Measurements from ENCODE around the gene GRIPAP1.
A peak's percentile ranks its signal among the peaks of the same experiment; 100 is the strongest.
"Not testable (repeated sequence)": the region's sequence is repeated elsewhere in the genome, so short reads cannot be mapped to it uniquely, and the experiment has no call there.

The GRIPAP1 gene

GRCh38 chrX:48992341-48992740, 9.7 kb downstream of the GRIPAP1 start:
- no peak for DNase-seq

GRCh38 chrX:48989483-48989882, 12.6 kb downstream of the GRIPAP1 start:
- no peak for DNase-seq

- no peak for DNase-seq
Measured at GRCh38 chrX:48983896-48984295, 18.2 kb downstream of the GRIPAP1 start.

GRCh38 chrX:48983081-48983480, 19.0 kb downstream of the GRIPAP1 start:
- no peak for DNase-seq

DNA sequence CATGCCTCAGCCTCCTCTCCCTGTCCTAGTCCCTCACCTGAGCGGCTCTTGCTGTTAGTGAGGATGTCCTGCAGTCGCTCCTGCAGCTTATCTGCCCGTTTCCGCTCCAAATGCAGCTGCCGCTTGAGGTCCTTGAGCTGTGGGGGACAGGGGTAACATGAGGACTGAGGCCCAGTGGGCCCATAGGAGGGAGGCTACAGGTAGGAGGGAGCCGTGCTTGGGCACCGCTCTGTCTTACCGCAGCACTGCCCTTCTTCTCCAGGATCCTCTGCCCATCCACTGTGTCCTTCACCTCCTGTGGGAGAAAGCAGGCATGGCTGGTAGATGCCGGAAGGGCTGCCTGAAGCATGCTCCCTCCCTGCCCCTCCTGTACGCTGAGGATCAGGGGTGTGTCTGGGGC, 20.9 kb downstream of the GRIPAP1 start:
- no peak for DNase-seq

DNA sequence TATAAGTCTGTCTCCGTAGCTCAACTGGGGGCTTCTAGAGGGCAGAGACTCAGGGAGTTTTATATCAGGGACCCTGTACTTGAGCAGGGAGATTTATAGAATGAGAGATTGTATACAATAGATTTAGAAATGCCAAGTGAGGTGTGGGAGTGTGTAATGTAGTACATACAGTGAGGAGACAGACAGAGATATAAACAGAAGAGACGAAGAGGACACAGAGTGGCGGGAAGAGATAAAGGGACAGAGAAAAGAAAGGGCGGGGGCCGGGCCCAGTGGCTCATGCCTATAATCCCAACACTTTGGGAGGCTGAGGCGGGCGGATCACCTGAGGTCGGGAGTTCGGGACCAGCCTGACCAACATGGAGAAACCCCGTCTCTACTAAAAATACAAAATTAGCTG, 21.7 kb downstream of the GRIPAP1 start:
- not testable (repeated sequence) for DNase-seq

DNA sequence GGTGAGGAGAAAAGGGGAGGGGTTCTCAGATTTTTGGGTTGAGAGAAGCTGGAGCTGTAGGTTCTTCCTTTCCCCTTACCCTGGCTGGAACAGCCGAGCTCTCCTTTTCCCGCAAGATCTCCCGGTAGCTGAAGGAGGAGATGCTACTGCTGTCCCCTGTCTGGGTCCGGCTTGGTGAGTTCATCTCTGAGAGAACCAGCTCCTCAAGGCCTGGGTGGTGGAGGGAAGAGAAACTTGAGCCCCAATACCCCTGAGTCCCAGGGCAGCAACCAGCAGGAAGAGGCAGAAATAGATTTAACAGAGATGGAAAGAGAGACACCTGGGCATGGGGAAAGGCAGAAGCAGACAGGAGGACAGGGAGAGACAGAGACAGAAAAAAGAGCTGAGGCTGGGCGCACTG, 23.8 kb downstream of the GRIPAP1 start:
- DNase-seq = no peak

DNA sequence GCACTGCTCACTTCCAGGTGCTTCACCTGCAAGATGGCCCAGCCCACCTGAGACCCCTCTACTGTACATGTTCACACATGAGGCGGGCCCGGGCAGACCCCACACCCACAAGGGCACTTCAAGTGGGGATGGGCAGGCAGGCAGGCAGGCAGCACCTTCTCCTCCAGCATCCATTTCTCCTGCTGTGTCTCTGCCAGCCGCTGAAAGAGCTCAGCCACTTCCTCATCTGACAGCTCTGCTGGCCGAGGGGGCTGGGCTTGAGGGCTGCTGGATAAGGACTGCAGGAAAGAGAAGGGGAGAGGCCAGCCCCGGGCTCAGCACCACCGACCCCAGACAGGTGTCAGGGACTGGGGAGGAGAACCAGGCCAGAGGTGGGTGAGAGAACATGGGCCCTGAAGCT, 26.0 kb downstream of the GRIPAP1 start:
- no peak for DNase-seq

DNA sequence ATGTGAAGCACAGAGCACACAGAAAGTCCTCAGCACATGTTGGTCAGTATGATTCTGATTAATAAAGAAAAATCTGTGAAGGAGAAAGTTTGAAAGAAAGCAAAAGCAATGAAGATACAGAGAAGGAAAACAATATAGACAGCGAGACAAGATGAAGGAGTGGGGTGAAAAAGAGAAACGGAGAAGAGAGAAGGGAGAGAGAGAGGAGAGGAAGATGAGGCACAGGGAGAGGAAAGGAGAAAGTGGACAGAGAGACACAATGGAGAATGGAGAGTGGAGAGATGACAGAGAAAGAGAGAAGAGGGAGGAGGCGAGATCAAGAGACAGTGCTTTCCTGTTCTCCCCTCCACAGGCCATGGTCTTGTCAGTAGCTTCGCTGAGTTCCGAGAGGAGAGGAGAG, 26.5 kb downstream of the GRIPAP1 start:
- DNase-seq = no peak

- DNase-seq = no peak
Measured at GRCh38 chrX:48975041-48975440, 27.0 kb downstream of the GRIPAP1 start.

GRCh38 chrX:48974574-48974973, 27.5 kb downstream of the GRIPAP1 start:
- DNase-seq = no peak

GRCh38 chrX:48974033-48974432, 28.0 kb downstream of the GRIPAP1 start:
- no peak for DNase-seq

DNA sequence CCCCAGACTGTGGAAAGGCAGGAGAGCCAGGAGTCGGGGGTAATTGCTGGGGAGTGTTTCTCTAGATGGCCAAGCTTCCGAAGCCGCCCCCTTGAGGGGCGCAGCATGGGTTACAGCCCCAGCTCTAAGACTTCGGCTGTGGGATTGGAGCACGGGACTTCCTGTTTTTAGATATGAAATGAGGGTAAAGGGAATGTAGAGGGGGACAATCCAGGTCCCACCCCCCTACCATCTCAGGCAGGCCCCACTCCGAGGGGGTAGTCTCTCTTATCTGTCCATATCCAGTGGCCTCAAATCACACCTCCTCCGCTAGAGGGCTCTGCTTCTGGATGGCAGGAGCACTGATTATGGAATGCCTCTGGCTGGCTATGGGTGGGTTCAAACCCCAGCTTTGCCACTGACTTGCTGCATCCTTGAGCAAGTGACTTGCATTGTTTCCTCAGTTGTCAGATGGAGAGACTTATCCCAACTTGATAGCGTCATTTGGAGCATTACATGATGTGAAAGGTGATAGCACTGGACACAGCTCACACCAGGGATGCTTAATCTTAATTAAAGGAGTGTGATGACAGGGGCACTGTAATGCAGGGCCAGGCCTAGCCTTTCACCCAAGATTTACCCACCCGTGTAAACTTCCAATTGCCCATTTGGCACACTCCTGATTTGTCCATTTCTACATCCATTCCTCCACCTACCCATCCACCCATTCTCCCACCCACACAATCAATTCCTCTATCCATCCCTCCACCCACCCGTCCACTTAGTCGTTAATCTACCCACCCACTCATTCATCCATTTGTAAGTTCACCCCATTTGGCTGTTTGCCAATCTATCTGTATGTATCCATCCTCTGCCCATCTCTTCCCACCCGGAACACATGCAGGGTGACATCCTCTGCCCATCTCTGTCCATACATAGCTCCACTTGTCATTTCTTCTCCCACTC, 29.6 kb downstream of the GRIPAP1 start:
- peak; percentile 23 for DNase-seq

DNA sequence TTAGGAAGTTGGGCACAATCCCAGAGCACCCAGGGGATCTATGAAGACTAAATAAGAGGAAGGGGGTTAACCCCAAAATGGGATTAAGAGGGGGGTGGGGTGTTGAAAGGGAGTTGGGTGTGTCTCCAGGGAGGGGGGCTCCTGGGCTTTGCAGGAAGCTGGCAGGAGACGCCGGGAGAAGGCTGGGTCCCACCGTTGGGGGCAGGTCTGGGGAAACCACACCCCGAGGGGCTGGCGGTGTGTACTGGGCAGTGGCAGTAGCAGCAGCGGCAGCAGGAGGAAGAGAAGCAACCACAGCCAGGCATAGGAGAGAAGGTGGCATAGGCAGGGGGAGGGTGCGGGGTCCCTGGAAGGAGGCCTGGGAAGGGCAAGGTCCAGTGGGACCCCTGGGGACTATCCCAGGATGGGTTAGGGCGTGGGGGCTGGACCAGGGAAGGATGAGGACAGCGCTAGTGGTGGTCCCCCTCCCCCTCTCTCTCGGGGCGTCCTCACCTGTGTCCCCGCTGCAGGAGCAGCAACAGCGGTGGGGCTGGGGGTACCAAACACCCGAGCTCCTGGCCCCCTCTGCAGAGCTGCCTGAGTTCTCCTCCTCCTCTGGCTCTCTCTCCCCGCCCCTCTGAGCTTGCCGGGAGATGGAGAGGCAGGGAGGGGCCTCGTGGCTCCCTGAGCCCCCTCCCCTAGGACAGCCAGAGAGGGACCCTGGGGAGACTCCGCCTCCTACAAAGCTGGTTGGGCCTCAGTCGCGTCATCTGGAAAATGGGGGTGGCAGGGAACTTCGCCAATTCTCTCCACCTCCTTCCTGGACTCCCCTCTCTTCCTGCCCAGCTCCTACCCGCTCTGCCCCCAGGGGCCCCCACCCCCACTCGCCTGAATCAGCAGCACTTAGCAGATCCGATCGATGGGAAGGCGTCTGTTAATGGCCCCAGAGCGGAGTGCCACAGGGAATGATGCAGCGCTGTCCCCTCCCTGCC, 30.5 kb downstream of the GRIPAP1 start, which contains the start of gene KCND1:
KCND1 (minus strand) TSS at position 596 of the 971 bp plus-strand sequence. CDS start 1,573 bp downstream, outside the sequence.
- DNase-seq = no peak

DNA sequence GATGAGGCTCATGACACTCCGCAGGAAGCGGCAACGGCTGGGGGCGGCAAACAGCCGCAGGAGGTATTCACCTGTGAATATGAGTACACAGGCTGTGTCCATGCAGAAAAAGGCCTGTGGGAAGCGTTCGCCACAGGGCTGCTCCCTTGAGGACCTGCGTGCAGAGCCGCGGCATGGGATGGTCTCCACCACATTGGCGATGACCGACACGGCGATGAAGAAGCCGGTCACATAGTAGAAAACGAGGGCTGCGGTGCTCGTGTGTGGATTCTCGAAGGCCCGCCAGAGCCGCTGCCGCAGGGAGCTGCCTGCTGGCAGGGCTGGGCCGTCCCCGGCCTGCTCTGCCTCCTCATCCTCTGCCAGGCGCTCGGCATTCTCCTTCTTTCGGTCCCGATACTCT, 32.6 kb downstream of the GRIPAP1 start:
- DNase-seq = no peak

- DNase-seq = no peak
Measured at GRCh38 chrX:48968377-48968776, 33.7 kb downstream of the GRIPAP1 start.

DNA sequence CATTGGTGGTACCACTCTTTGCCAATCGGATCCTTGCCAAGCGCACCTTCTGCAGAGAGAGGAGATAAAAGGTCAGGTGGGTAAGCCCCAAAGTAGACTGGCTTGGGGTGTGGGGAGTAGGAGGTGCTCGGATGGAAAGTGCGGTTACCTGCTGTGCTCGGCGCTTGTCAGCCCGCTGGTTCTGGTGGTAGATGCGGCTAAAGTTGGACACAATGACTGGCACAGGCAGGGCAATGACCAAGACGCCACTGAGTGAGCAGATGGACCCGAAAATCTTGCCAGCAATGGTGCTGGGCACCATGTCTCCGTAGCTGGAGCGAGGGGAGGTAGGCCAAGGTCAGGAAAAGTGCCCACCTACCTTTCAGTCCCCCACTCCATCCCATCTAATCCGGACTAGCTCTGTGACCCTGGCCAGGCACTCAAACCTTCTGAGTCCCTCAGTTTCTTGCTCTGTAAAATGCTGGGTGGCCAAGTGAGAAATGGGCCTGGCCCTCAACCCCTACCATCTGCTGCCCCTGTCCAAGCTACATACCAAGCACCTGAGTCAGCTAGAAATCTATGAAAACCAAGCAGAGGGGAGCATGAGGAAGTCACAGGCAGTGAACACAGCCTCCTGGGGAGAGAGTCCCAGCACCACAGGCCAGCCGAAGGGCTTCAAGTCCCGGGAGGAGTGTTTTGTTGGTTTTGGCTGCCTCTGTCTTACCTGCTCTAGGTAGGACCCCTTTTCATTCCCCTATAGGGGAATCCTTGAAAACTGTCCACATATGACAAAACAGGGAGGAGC, 35.1 kb downstream of the GRIPAP1 start:
- DNase-seq = no peak

DNA sequence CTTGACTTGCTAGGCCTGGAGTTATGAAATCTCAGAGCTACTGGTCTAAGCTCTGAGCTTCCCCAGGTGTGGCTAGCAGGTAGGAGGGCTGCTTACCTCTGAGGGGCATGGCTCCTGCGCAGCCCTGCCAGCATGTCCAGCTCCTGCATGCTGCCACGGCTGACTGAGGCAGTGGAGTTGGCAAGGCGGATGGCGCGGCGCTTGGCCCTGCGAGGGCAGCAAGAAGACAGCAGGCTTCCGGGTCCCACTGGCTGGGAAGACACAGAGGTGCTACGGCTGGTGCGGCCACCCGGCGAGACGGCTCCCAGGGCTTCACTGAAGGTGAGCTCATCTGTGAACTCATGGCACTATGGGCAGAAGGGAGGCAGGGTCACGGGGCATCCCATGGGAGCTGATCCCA, 36.1 kb downstream of the GRIPAP1 start:
- DNase-seq = no peak

DNA sequence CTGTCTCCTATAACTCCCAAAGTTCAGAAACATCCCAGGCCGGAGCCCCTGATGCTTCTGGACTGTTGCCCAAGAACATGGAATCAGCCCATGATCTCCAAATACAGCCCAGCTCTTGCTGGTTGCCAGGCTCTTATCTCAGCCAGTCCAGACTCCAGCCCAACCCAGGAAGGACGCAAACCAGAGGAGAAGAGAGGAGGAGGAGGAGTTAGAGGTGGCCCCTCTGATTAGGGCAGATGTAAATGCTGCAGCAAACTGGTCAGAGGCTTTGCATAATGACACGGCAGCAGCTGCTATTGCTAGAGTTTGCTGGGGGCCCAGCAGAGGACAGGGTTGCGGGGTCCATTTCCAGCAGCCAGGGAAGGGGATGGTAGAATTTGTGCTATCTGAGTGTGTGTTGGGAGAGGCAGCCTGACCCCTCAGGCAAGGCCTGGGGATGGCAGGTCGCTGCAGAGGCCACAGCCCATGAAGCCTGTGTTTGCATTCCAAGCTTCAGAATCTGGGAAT, 40.4 kb downstream of the GRIPAP1 start:
- no peak for DNase-seq

- DNase-seq = no peak
Measured at GRCh38 chrX:48960291-48960690, 41.8 kb downstream of the GRIPAP1 start.

GRCh38 chrX:48958635-48959094, 43.4 kb downstream of the GRIPAP1 start:
- DNase-seq = peak; percentile 18

Data from activated CD4-positive, alpha-beta T cell treated with anti-CD3 and anti-CD28 coated beads, Interleukin-2, amount 50 U/mL, for 1 hour (primary cell).